Keratinocyte (primary cell): ENCODE results near the gene MPP2. TPM values are rescaled to one million over a fixed set of nuclear protein-coding genes. Genes with fewer than 3 reads are reported as not detected.

Source experiments
- DNase-seq: peaks from one replicate; pipeline ENCODE4 v3.0.0-alpha.2; 2011; ENCODE audit warnings: low read depth, missing footprints, low spot score
- FAIRE-seq: peaks from 2 replicates; lab custom pipeline; 2011; peaks lifted over from hg19 to GRCh38; lab: Jason Lieb, UNC
- H2AFZ ChIP-seq: 2 replicates; pipeline ENCODE4 v1.6.0; 2012; ENCODE audit warnings: low read length, control low read depth, inconsistent platforms; ENCODE audit not compliant: control insufficient read depth
- H3K27ac ChIP-seq: 2 replicates; pipeline ENCODE4 v1.5.1; 2011; ENCODE audit warnings: low read length; ENCODE audit not compliant: control insufficient read depth, insufficient read depth
- H3K27me3 ChIP-seq: 3 replicates; pipeline ENCODE4 v1.6.0; 2011; ENCODE audit warnings: low read length; ENCODE audit not compliant: control insufficient read depth, insufficient read depth; ENCODE audit errors: extremely low read depth
- H3K36me3 ChIP-seq, 2 experiments: 2 replicates in 1 of 2; 3 replicates in 1 of 2; pipeline ENCODE4 v1.5.1; 2011; ENCODE audit warnings: low read length in 2 of 2, mild to moderate bottlenecking in 1 of 2; ENCODE audit not compliant: control insufficient read depth in 2 of 2, insufficient read depth in 2 of 2; ENCODE audit errors: extremely low read depth in 1 of 2
- H3K4me1 ChIP-seq: 3 replicates; pipeline ENCODE4 v1.5.1; 2011; ENCODE audit warnings: low read length; ENCODE audit not compliant: control insufficient read depth, insufficient read depth; ENCODE audit errors: extremely low read depth
- H3K4me2 ChIP-seq: 3 replicates; pipeline ENCODE4 v1.6.0; 2011; ENCODE audit warnings: low read depth, low read length; ENCODE audit not compliant: control insufficient read depth, insufficient read depth; ENCODE audit errors: extremely low read depth
- H3K4me3 ChIP-seq, 3 experiments: fragments of 200-600 bp in 1 of 3; sonication (generic) in 1 of 3; 2 replicates in 2 of 3; 3 replicates in 1 of 3; pipeline ENCODE4 v1.5.1; 2011 to 2016; ENCODE audit warnings: low read length in 3 of 3, mild to moderate bottlenecking in 3 of 3, control low read depth in 2 of 3, inconsistent platforms in 1 of 3, low read depth in 1 of 3, mixed read lengths in 1 of 3, mixed run types in 1 of 3, moderate library complexity in 1 of 3; ENCODE audit not compliant: control insufficient read depth in 2 of 3, insufficient read depth in 2 of 3; ENCODE audit errors: extremely low read depth in 1 of 3
- H3K79me2 ChIP-seq: 2 replicates; pipeline ENCODE4 v1.6.0; 2012; ENCODE audit warnings: low read length; ENCODE audit not compliant: control insufficient read depth, insufficient read depth
- H3K9ac ChIP-seq: 3 replicates; pipeline ENCODE4 v1.6.0; 2011; ENCODE audit warnings: low read length; ENCODE audit not compliant: control insufficient read depth, insufficient read depth; ENCODE audit errors: extremely low read depth
- H3K9me1 ChIP-seq: 3 replicates; pipeline ENCODE4 v1.6.0; 2011; ENCODE audit warnings: low read length; ENCODE audit not compliant: control insufficient read depth, insufficient read depth; ENCODE audit errors: extremely low read depth
- H3K9me3 ChIP-seq: 2 replicates; pipeline ENCODE4 v1.5.1; 2012; ENCODE audit warnings: low read depth, low read length; ENCODE audit not compliant: control insufficient read depth
- H4K20me1 ChIP-seq: 3 replicates; pipeline ENCODE4 v1.6.0; 2011; ENCODE audit warnings: low read length; ENCODE audit not compliant: control insufficient read depth, insufficient read depth; ENCODE audit errors: extremely low read depth
- EZH2 ChIP-seq: IDR thresholded peaks from one replicate; pipeline ENCODE4 v1.6.1; 2012; ENCODE audit warnings: inconsistent platforms, mild to moderate bottlenecking, low read length, moderate library complexity
- dilution Hi-C: fragments of 300-500 bp; cut with MboI; formaldehyde crosslinking; loops from one replicate; pipeline ENCODE4 v1.7.0; 2020; ENCODE audit warnings: low sequenced_read_pairs; ENCODE audit not compliant: extremely low pct_ligation_motif_present
- polyA plus RNA-seq, 5 experiments: library from polyadenylated mRNA; depleted of rRNA in 3 of 5; stranded (reverse) in 3 of 5; stranded (forward) in 1 of 5; unstranded in 1 of 5; fragments of >200 nt; gene quantifications; 1 replicate in 1 of 5; 2 replicates in 3 of 5; 3 replicates in 1 of 5; pipeline versions ENCODE4 v1.2.1 to v1.2.3, GENCODE V29; 2011 to 2012; ENCODE audit warnings: missing spikeins in 2 of 5, low read depth in 1 of 5, low replicate concordance in 1 of 5
- TF ChIP-seq, protein P1 (sequence below), 3 experiments: IDR thresholded peaks in 1 of 3; conservative IDR thresholded peaks in 1 of 3; optimal IDR thresholded peaks in 1 of 3; 2 replicates in 2 of 3; 3 replicates in 1 of 3; pipeline versions ENCODE3 to v1.5.1; 2011; ENCODE audit warnings: low read length in 3 of 3, mild to moderate bottlenecking in 3 of 3, moderate library complexity in 2 of 3, control low read depth in 1 of 3, inconsistent platforms in 1 of 3; ENCODE audit not compliant: insufficient read depth in 2 of 3; ENCODE audit errors: extremely low read depth in 1 of 3

MPP2 gene
- polyA plus RNA-seq, 1 donor (not counting 4 experiments of a cell fraction or from before 2014, with no cell fraction given): 0.12 TPM

DNA sequence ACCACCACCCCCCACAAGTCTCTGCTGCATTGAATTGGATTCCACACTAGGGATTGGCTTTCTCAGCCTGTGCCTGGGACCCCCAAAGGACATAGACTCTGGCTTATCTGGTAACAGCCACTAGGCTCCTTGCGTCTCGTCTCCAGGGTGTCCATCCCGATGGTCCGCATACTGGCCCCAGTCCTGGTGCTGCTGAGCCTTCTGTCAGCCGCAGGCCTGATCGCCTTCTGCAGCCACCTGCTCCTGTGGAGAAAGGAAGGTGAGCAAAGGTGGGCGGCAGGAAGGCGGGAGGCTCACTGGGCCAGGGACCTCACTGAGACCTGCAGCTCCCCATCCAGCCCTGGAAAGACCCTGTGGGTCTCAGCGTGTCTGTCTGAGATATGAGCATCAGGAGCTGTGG, 52.3 kb downstream of the MPP2 start:
- no peak overlapping the region for H3K9ac ChIP-seq
- FAIRE-seq (no peak), DNase-seq (no peak)
- dilution Hi-C loops: no loop called here
- no peaks in the 10 kb centered on the region for H3K9me1 ChIP-seq
- no peak overlapping the region for H3K27ac ChIP-seq
- H4K20me1 ChIP-seq: no peaks in the 10 kb centered on the region
- H2AFZ ChIP-seq: no peak overlapping the region
- peaks cover 35% of the 10 kb centered on the region for H3K27me3 ChIP-seq
- H3K9me3 ChIP-seq: no peaks in the 10 kb centered on the region
- TF ChIP-seq, protein P1, sequence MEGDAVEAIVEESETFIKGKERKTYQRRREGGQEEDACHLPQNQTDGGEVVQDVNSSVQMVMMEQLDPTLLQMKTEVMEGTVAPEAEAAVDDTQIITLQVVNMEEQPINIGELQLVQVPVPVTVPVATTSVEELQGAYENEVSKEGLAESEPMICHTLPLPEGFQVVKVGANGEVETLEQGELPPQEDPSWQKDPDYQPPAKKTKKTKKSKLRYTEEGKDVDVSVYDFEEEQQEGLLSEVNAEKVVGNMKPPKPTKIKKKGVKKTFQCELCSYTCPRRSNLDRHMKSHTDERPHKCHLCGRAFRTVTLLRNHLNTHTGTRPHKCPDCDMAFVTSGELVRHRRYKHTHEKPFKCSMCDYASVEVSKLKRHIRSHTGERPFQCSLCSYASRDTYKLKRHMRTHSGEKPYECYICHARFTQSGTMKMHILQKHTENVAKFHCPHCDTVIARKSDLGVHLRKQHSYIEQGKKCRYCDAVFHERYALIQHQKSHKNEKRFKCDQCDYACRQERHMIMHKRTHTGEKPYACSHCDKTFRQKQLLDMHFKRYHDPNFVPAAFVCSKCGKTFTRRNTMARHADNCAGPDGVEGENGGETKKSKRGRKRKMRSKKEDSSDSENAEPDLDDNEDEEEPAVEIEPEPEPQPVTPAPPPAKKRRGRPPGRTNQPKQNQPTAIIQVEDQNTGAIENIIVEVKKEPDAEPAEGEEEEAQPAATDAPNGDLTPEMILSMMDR (optimal IDR thresholded peaks at IDR 0.05 in 1 of 3, IDR thresholded peaks at IDR 0.05 in 1 of 3, conservative IDR thresholded peaks at IDR 0.05 in 1 of 3; ENCODE audit: extremely low read depth in 1 of 3, insufficient read depth in 2 of 3, low read length in 3 of 3): no peak
- H3K4me1 ChIP-seq: no peaks in the 10 kb centered on the region
- H3K36me3 ChIP-seq: no peaks in the 10 kb centered on the region
- no peaks in the 10 kb centered on the region for H3K79me2 ChIP-seq
- H3K4me3 ChIP-seq: no peak overlapping the region
- H3K4me2 ChIP-seq: no peak overlapping the region

DNA sequence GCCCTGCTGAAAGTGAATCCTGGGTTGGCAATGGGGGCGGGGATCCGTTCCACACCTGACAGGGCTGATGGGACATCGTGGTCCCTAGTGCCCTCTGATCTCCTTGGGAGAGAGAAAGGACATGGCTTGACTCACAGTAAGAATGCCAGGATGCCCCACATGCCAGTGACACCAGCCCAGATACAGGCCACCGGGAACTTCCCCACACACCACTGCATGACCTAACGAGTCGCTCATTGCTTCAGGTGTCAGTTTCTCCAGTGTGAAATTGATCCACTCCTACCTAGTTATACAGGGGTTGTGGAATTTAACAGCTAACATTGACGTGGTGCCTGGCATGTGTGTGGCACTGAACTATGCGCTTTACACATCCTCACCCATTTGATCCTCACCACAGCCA, 52.8 kb downstream of the MPP2 start:
- no peaks in the 10 kb centered on the region for H3K79me2 ChIP-seq
- no peaks in the 10 kb centered on the region for H3K36me3 ChIP-seq
- no peaks in the 10 kb centered on the region for H3K9me3 ChIP-seq
- dilution Hi-C loops: no loop called here
- no peaks in the 10 kb centered on the region for H3K4me1 ChIP-seq
- FAIRE-seq: no peak
- no peak overlapping the region for H3K4me2 ChIP-seq
- no peak overlapping the region for H2AFZ ChIP-seq
- no peak overlapping the region for H3K9ac ChIP-seq
- no peaks in the 10 kb centered on the region for H3K9me1 ChIP-seq
- no peak overlapping the region for H3K27ac ChIP-seq
- no peak overlapping the region for H3K4me3 ChIP-seq
- no peak for TF ChIP-seq EZH2
- TF ChIP-seq, protein P1 (optimal IDR thresholded peaks at IDR 0.05 in 1 of 3, IDR thresholded peaks at IDR 0.05 in 1 of 3, conservative IDR thresholded peaks at IDR 0.05 in 1 of 3; ENCODE audit: extremely low read depth in 1 of 3, insufficient read depth in 2 of 3, low read length in 3 of 3): no peak
- H3K27me3 ChIP-seq: peaks cover 35% of the 10 kb centered on the region
- DNase-seq: no peak
- no peaks in the 10 kb centered on the region for H4K20me1 ChIP-seq
